ENCODE measurements around the gene KCNJ8.
"Not testable (repeated sequence)": the region's sequence is repeated elsewhere in the genome, so short reads cannot be mapped to it uniquely, and the experiment has no call there.

KCNJ8 gene

GRCh38 chr12:21788089-21788983, 13.8 kb upstream of the KCNJ8 start:
- Histone ChIP-seq H4K91ac (ENCODE audit: low read depth, low read length, poor library complexity) (no peak overlapping the region), H3K4me1 (ENCODE audit: control insufficient read depth in 2 of 2, insufficient read depth in 1 of 2, low read depth in 1 of 2, low read length in 2 of 2) (no peaks in the 10 kb centered on the region), H2BK5ac (ENCODE audit: low read length) (no peak overlapping the region), H3K4me2 (ENCODE audit: insufficient read depth, low read length, poor library complexity, severe bottlenecking) (no peak overlapping the region), H2BK15ac (ENCODE audit: low read length) (no peak overlapping the region), H3K79me1 (ENCODE audit: low read depth, low read length) (no peaks in the 10 kb centered on the region), H3K4ac (ENCODE audit: low read length) (no peak overlapping the region), H2BK12ac (ENCODE audit: low read length) (no peak overlapping the region), H3K27ac (replicated peaks; ENCODE audit: low read length) (no peak overlapping the region), H3K9ac (ENCODE audit: low read depth, low read length, poor library complexity) (no peak overlapping the region), H3K36me3 (replicated peaks in 1 of 2; ENCODE audit: control insufficient read depth in 2 of 2, insufficient read depth in 2 of 2, low read length in 2 of 2) (no peaks in the 10 kb centered on the region), H4K8ac (ENCODE audit: low read depth, low read length) (no peak overlapping the region), H3K18ac (ENCODE audit: low read length) (no peak overlapping the region), H2AK5ac (ENCODE audit: low read depth, low read length) (no peak overlapping the region), H2BK120ac (ENCODE audit: low read depth, low read length) (no peak overlapping the region), H3K14ac (ENCODE audit: low read length) (no peak overlapping the region), H3K4me3 (ENCODE audit: low read length in 2 of 2) (no peak overlapping the region), H3K9me3 (replicated peaks in 1 of 2; ENCODE audit: control insufficient read depth in 2 of 2, insufficient read depth in 1 of 2, low read depth in 1 of 2, low read length in 2 of 2) (no peaks in the 10 kb centered on the region), H3K23ac (ENCODE audit: low read depth, low read length, poor library complexity) (no peak overlapping the region), H2AFZ (ENCODE audit: low read length) (no peak overlapping the region), H3K27me3 (ENCODE audit: control insufficient read depth in 3 of 3, insufficient read depth in 3 of 3, low read depth in 1 of 3, low read length in 3 of 3) (no peaks in the 10 kb centered on the region)
- no peak for DNase-seq (ENCODE audit: low spot score)
- WGBS, 2 donors (ENCODE audit: extremely low coverage in 2 of 2, insufficient read length in 2 of 2, insufficient replicate concordance in 1 of 2), result no CpG with 5 or more reads among the region's 7 CpGs

GRCh38 chr12:21786041-21786531, 11.6 kb upstream of the KCNJ8 start:
- H3K36me3 ChIP-seq (replicated peaks in 1 of 2; ENCODE audit: control insufficient read depth in 2 of 2, insufficient read depth in 2 of 2, low read length in 2 of 2), result no peaks in the 10 kb centered on the region
- DNase-seq (ENCODE audit: low spot score), result no peak
- no peak overlapping the region for H3K18ac ChIP-seq (ENCODE audit: low read length)
- H2BK5ac ChIP-seq (ENCODE audit: low read length), result no peak overlapping the region
- H3K23ac ChIP-seq (ENCODE audit: low read depth, low read length, poor library complexity), result no peak overlapping the region
- no peak overlapping the region for H3K14ac ChIP-seq (ENCODE audit: low read length)
- no peak overlapping the region for H3K4ac ChIP-seq (ENCODE audit: low read length)
- no peak overlapping the region for H2BK120ac ChIP-seq (ENCODE audit: low read depth, low read length)
- H3K9ac ChIP-seq (ENCODE audit: low read depth, low read length, poor library complexity), result no peak overlapping the region
- no peak overlapping the region for H3K4me2 ChIP-seq (ENCODE audit: insufficient read depth, low read length, poor library complexity, severe bottlenecking)
- no peak overlapping the region for H3K27ac ChIP-seq (replicated peaks; ENCODE audit: low read length)
- H3K27me3 ChIP-seq (ENCODE audit: control insufficient read depth in 3 of 3, insufficient read depth in 3 of 3, low read depth in 1 of 3, low read length in 3 of 3), result no peaks in the 10 kb centered on the region
- no peak overlapping the region for H3K4me3 ChIP-seq (ENCODE audit: low read length in 2 of 2)
- H2BK12ac ChIP-seq (ENCODE audit: low read length), result no peak overlapping the region
- H3K4me1 ChIP-seq (ENCODE audit: control insufficient read depth in 2 of 2, insufficient read depth in 1 of 2, low read depth in 1 of 2, low read length in 2 of 2), result no peaks in the 10 kb centered on the region
- no CpG with 5 or more reads among the region's 3 CpGs for WGBS, 2 donors (ENCODE audit: extremely low coverage in 2 of 2, insufficient read length in 2 of 2, insufficient replicate concordance in 1 of 2)
- H4K8ac ChIP-seq (ENCODE audit: low read depth, low read length), result no peak overlapping the region
- peak overlapping the region; percentile 41 for H2AFZ ChIP-seq (ENCODE audit: low read length)
- no peak overlapping the region for H2AK5ac ChIP-seq (ENCODE audit: low read depth, low read length)
- H3K79me1 ChIP-seq (ENCODE audit: low read depth, low read length), result no peaks in the 10 kb centered on the region
- H4K91ac ChIP-seq (ENCODE audit: low read depth, low read length, poor library complexity), result no peak overlapping the region
- H2BK15ac ChIP-seq (ENCODE audit: low read length), result no peak overlapping the region
- H3K9me3 ChIP-seq (replicated peaks in 1 of 2; ENCODE audit: control insufficient read depth in 2 of 2, insufficient read depth in 1 of 2, low read depth in 1 of 2, low read length in 2 of 2), result no peaks in the 10 kb centered on the region

DNA sequence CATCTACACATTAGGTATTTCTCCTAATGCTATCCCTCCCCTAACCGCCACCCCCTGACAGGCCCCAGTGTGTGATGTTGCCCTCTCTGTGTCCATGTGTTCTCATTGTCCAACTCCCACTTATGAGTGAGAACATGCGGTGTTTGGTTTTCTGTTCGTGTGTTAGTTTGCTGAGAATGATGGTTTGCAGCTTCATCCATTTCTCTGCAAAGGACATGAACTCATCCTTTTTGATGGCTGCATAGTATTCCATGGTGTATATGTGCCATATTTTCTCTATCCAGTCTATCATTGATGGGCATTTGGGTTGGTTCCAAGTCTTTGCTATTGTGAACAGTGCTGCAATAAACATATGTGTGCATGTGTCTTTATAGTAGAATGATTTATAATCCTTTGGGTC, 8.2 kb upstream of the KCNJ8 start:
- not testable (repeated sequence) for H3K79me1 ChIP-seq (ENCODE audit: low read depth, low read length); H2BK12ac ChIP-seq (ENCODE audit: low read length); H3K4me1 ChIP-seq (ENCODE audit: control insufficient read depth in 2 of 2, insufficient read depth in 1 of 2, low read depth in 1 of 2, low read length in 2 of 2); H2AFZ ChIP-seq (ENCODE audit: low read length); H2BK15ac ChIP-seq (ENCODE audit: low read length); H3K27me3 ChIP-seq (ENCODE audit: control insufficient read depth in 3 of 3, insufficient read depth in 3 of 3, low read depth in 1 of 3, low read length in 3 of 3); H3K27ac ChIP-seq (replicated peaks; ENCODE audit: low read length); H3K4me2 ChIP-seq (ENCODE audit: insufficient read depth, low read length, poor library complexity, severe bottlenecking); H3K9ac ChIP-seq (ENCODE audit: low read depth, low read length, poor library complexity); H3K9me3 ChIP-seq (replicated peaks in 1 of 2; ENCODE audit: control insufficient read depth in 2 of 2, insufficient read depth in 1 of 2, low read depth in 1 of 2, low read length in 2 of 2); H4K8ac ChIP-seq (ENCODE audit: low read depth, low read length); H3K18ac ChIP-seq (ENCODE audit: low read length); H4K91ac ChIP-seq (ENCODE audit: low read depth, low read length, poor library complexity); H3K4ac ChIP-seq (ENCODE audit: low read length); H2AK5ac ChIP-seq (ENCODE audit: low read depth, low read length); H2BK5ac ChIP-seq (ENCODE audit: low read length); H3K36me3 ChIP-seq (replicated peaks in 1 of 2; ENCODE audit: control insufficient read depth in 2 of 2, insufficient read depth in 2 of 2, low read length in 2 of 2); DNase-seq (ENCODE audit: low spot score); H3K4me3 ChIP-seq (ENCODE audit: low read length in 2 of 2); H3K14ac ChIP-seq (ENCODE audit: low read length); H3K23ac ChIP-seq (ENCODE audit: low read depth, low read length, poor library complexity); H2BK120ac ChIP-seq (ENCODE audit: low read depth, low read length)
- no CpG with 5 or more reads among the region's 3 CpGs for WGBS, 2 donors (ENCODE audit: extremely low coverage in 2 of 2, insufficient read length in 2 of 2, insufficient replicate concordance in 1 of 2)

GRCh38 chr12:21780786-21781185, 6.3 kb upstream of the KCNJ8 start:
- no peak overlapping the region for H4K8ac ChIP-seq (ENCODE audit: low read depth, low read length)
- no peak overlapping the region for H3K14ac ChIP-seq (ENCODE audit: low read length)
- no peak overlapping the region for H3K23ac ChIP-seq (ENCODE audit: low read depth, low read length, poor library complexity)
- no peak overlapping the region for H3K4ac ChIP-seq (ENCODE audit: low read length)
- no peak overlapping the region for H3K27ac ChIP-seq (replicated peaks; ENCODE audit: low read length)
- H2BK15ac ChIP-seq (ENCODE audit: low read length), result no peak overlapping the region
- no CpG with 5 or more reads among the region's 3 CpGs for WGBS, 2 donors (ENCODE audit: extremely low coverage in 2 of 2, insufficient read length in 2 of 2, insufficient replicate concordance in 1 of 2)
- H2BK5ac ChIP-seq (ENCODE audit: low read length), result no peak overlapping the region
- H4K91ac ChIP-seq (ENCODE audit: low read depth, low read length, poor library complexity), result no peak overlapping the region
- no peak overlapping the region for H2BK120ac ChIP-seq (ENCODE audit: low read depth, low read length)
- DNase-seq (ENCODE audit: low spot score), result no peak
- H3K4me1 ChIP-seq (ENCODE audit: control insufficient read depth in 2 of 2, insufficient read depth in 1 of 2, low read depth in 1 of 2, low read length in 2 of 2), result peaks cover 0 to 9% of the 10 kb centered on the region in 2 donors
- H3K9ac ChIP-seq (ENCODE audit: low read depth, low read length, poor library complexity), result no peak overlapping the region
- H2AFZ ChIP-seq (ENCODE audit: low read length), result peak overlapping the region; percentile 20
- no peak overlapping the region for H2BK12ac ChIP-seq (ENCODE audit: low read length)
- H2AK5ac ChIP-seq (ENCODE audit: low read depth, low read length), result no peak overlapping the region
- no peak overlapping the region for H3K4me3 ChIP-seq (ENCODE audit: low read length in 2 of 2)
- H3K18ac ChIP-seq (ENCODE audit: low read length), result no peak overlapping the region
- no peaks in the 10 kb centered on the region for H3K79me1 ChIP-seq (ENCODE audit: low read depth, low read length)
- H3K9me3 ChIP-seq (replicated peaks in 1 of 2; ENCODE audit: control insufficient read depth in 2 of 2, insufficient read depth in 1 of 2, low read depth in 1 of 2, low read length in 2 of 2), result no peaks in the 10 kb centered on the region
- H3K36me3 ChIP-seq (replicated peaks in 1 of 2; ENCODE audit: control insufficient read depth in 2 of 2, insufficient read depth in 2 of 2, low read length in 2 of 2), result no peaks in the 10 kb centered on the region
- H3K4me2 ChIP-seq (ENCODE audit: insufficient read depth, low read length, poor library complexity, severe bottlenecking), result no peak overlapping the region
- no peaks in the 10 kb centered on the region for H3K27me3 ChIP-seq (ENCODE audit: control insufficient read depth in 3 of 3, insufficient read depth in 3 of 3, low read depth in 1 of 3, low read length in 3 of 3)

Measured in neuronal stem cell (in vitro differentiated cells).